Activated CD4-positive, alpha-beta T cell treated with anti-CD3 and anti-CD28 coated beads, Interleukin-2, amount 50 U/mL, for 16 hours (primary cell): ENCODE data around the gene NCKIPSD.

Source experiments
- DNase-seq: peaks from one replicate; pipeline ENCODE4 v3.0.0-alpha.2; 2020

Gene NCKIPSD

GRCh38 chr3:48678056-48678455 is 7.7 kb downstream of the NCKIPSD start:
- no peak for DNase-seq

- DNase-seq = no peak
Measured at GRCh38 chr3:48674505-48674904, 11.2 kb downstream of the NCKIPSD start.

DNA sequence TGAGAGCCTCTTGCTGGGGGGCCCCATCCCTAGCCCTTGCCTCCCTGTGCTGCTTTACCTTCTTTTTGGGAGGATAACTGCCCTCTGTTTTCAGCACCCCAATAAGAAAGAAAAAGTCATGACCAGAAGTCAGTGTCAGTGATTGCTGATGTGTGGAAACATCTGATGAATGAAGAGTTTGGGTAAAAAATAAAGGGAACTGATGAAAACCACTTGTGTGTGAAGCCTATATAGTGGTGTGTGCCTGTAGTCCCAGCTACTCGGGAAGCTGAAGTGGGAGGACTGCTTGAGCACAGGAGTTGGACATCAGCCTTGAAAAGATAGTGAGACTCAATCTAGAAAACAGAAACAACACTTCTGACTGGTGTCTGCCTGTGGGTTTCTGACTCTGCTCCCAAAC is 13.2 kb downstream of the NCKIPSD start:
- DNase-seq = no peak

DNA sequence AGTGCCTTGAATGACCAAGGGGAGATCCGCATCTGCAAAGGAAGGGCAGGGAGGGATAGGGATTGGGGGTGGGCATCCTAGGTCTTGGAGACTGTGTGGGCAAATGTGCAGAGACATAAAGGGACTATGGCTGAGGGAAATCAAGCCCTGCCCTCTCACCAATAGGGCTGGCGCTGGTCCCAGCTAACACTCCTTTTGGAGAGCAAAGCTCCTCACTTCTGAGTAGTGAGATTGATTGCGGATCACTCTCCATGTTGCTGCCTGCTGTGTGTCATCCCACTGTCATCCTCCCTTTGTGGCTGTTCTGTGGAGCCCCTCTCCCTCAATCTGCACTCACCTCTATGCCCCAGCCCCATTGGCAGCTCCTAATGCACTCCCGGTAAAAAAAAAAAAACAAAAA is 20.8 kb downstream of the NCKIPSD start:
- DNase-seq = no peak

DNA sequence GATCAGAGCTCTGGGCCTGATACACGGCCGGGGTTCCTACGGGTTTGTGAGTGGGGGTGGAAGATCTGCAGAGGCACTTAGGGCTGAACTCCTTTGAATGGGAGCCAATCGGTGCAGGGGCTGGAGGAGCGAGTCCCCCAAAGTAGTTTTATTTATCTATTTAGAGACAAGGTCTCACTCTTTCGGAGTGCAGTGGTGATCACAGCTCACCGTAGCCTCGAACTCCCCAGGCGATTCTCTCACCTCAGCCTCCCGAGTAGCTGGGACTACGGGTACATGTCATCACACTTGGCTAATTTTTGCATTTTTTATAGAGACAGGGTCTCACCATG is 21.4 kb downstream of the NCKIPSD start:
- no peak for DNase-seq

GRCh38 chr3:48663489-48664312 is 22.0 kb downstream of the NCKIPSD start:
- peak; percentile 99 for DNase-seq

GRCh38 chr3:48662753-48663488 is 22.8 kb downstream of the NCKIPSD start, which contains the start of gene CELSR3:
Gene CELSR3 (minus strand): TSS chr3:48662886. CDS start chr3:48662634, 252 bp downstream.
- DNase-seq = peak; percentile 90

- no peak for DNase-seq
Measured at GRCh38 chr3:48662145-48662752, 23.5 kb downstream of the NCKIPSD start.

- DNase-seq = peak; percentile 61
Measured at GRCh38 chr3:48661501-48662144, 24.1 kb downstream of the NCKIPSD start.

DNA sequence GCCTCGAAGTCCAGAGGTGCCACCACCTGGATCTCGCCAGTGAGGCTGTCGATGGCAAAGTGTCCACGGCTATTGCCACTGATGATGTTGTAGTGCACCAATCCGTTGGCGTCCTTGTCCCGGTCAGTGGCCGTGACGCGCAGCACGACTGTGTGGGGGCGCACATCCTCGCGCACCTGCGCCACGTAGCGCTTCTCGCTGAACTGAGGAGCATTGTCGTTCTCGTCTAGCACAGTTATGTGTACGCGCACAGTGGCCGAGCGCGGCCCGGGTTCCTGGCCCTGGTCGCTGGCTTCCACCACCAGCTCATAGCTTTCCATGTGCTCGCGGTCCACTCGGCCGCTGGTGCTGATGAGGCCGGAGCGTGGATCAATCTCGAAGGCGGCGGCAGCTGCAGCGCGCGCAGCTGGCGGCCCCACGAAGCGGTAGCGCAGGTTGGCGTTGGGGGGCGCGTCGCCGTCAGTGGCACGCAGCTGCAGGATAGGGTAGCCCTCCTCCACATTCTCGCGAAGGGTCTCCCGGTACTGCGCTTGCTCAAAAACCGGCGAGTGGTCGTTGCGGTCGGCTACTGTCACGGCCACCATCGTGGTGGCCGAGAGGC is 24.8 kb downstream of the NCKIPSD start:
- no peak for DNase-seq

DNA sequence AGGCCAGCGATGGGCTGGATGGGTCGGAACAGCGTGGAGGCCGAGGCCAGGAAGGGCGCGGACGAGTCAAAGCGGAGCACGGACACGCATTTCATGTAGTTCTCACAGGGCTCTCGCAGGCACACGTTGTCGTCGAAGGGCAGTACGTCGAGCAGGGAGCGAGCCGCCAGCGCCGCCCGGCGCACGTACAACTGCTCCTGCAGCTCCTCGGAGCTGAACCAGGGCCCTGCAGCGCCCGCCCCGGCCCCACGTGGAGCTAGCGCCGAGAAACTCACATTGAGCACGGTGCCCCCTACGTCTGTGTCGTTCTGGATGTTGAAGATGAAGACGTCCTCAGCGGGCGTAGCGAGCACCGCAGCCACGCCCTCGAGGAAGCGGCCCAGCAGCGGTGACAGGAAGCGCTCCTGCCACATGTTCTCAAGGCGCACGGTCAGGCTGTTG is 28.9 kb downstream of the NCKIPSD start:
- peak; percentile 33 for DNase-seq

- DNase-seq = peak; percentile 87
Measured at GRCh38 chr3:48656061-48656840, 29.5 kb downstream of the NCKIPSD start.

GRCh38 chr3:48655606-48656005 is 30.1 kb downstream of the NCKIPSD start:
- peak; percentile 44 for DNase-seq

- DNase-seq = no peak
Measured at GRCh38 chr3:48655063-48655462, 30.7 kb downstream of the NCKIPSD start.

GRCh38 chr3:48652923-48653715 is 32.6 kb downstream of the NCKIPSD start:
- no peak for DNase-seq

- DNase-seq = no peak
Measured at GRCh38 chr3:48651771-48652170, 33.9 kb downstream of the NCKIPSD start.

- no peak for DNase-seq
Measured at GRCh38 chr3:48650723-48651122, 35.0 kb downstream of the NCKIPSD start.

- no peak for DNase-seq
Measured at GRCh38 chr3:48648188-48648850, 37.4 kb downstream of the NCKIPSD start.

DNA sequence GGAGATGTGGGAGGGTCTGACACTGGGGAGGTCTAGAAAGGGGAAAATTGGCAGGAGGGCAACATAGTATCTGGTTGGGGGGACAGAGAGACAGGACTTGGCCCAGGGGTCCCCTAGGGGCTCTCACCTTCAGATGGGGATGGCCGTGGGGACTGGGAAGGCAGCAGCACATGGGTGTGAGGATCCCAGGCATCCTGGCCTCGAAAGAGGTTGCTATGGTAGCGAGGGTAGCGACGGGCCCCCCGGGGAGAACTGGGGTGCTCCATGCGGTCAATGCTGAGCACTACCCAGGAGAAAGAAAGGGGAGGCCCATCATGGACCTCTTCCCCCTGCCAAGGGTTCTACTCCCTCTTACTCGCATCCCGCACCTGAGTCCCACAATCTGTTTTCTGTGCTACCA is 38.0 kb downstream of the NCKIPSD start:
- no peak for DNase-seq
